Ishikawa (cell line): ENCODE data around the gene AFAP1L1.
A peak's percentile ranks its signal among the peaks of the same experiment; 100 is the strongest.

Experiments
- CEBPB ChIP-seq: IDR thresholded peaks from 2 replicates; pipeline ENCODE4 v1.6.1; 2012
- CREB1 ChIP-seq: IDR thresholded peaks from 2 replicates; pipeline ENCODE4 v1.6.1; 2012; ENCODE audit warnings: low read depth
- EGR1 ChIP-seq: IDR thresholded peaks from 2 replicates; pipeline ENCODE4 v1.6.1; 2012
- EP300 ChIP-seq: IDR thresholded peaks from 2 replicates; pipeline ENCODE4 v1.6.1; 2012; ENCODE audit warnings: borderline replicate concordance
- FOXM1 ChIP-seq: IDR thresholded peaks from 2 replicates; pipeline ENCODE4 v1.6.1; 2012; ENCODE audit warnings: low read depth, borderline replicate concordance
- MAX ChIP-seq: IDR thresholded peaks from 2 replicates; pipeline ENCODE4 v1.6.1; 2012
- NFIC ChIP-seq: IDR thresholded peaks from 2 replicates; pipeline ENCODE4 v1.6.1; 2012
- RAD21 ChIP-seq: IDR thresholded peaks from 2 replicates; pipeline ENCODE4 v1.6.1; 2012; ENCODE audit warnings: low read depth
- REST ChIP-seq: IDR thresholded peaks from 2 replicates; pipeline ENCODE4 v1.6.1; 2012; ENCODE audit warnings: low read depth, mild to moderate bottlenecking
- TAF1 ChIP-seq: IDR thresholded peaks from 2 replicates; pipeline ENCODE4 v1.6.1; 2012; ENCODE audit warnings: low read depth, mild to moderate bottlenecking
- TCF12 ChIP-seq: IDR thresholded peaks from 2 replicates; pipeline ENCODE4 v1.6.1; 2012; ENCODE audit warnings: low read depth
- TEAD4 ChIP-seq: IDR thresholded peaks from 2 replicates; pipeline ENCODE4 v1.6.1; 2012
- USF1 ChIP-seq: IDR thresholded peaks from 2 replicates; pipeline ENCODE4 v1.6.1; 2012
- YY1 ChIP-seq: IDR thresholded peaks from 2 replicates; pipeline ENCODE4 v1.6.1; 2012; ENCODE audit warnings: low read depth
- ZBTB7A ChIP-seq: IDR thresholded peaks from 2 replicates; pipeline ENCODE4 v1.6.1; 2012; ENCODE audit warnings: low read depth

Gene AFAP1L1

GRCh38 chr5:149338364-149338763 lies 66.7 kb downstream of the AFAP1L1 start:
- TF ChIP-seq FOXM1 (no peak), YY1 (no peak), TCF12 (no peak), TEAD4 (no peak), USF1 (no peak)

DNA sequence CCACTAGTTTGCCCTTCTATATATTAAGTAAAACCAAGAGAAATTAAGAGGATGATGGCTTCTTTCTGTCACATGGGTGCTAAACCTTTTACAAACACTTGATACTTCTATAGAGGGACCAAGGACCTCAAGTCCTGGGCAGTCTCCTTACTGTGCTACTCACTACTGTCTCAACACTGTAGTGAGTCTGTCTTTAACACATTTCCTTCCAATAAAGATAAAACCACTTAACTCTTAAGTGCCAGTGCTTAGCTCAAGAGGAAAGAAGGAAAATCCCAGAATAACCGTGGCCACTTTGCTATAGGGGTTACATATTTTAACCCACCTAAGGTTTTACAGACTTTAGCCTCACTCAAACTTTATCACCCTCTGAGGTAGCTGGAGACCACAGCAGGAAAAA lies 69.3 kb downstream of the AFAP1L1 start:
- no peak for TF ChIP-seq FOXM1
- no peak for TF ChIP-seq CREB1
- TF ChIP-seq ZBTB7A, result no peak
- no peak for TF ChIP-seq MAX
- TF ChIP-seq TAF1, result no peak
- TF ChIP-seq RAD21, result no peak
- TF ChIP-seq TEAD4, result no peak
- no peak for TF ChIP-seq REST
- no peak for TF ChIP-seq CEBPB
- TF ChIP-seq EP300, result no peak
- no peak for TF ChIP-seq EGR1
- TF ChIP-seq TCF12, result no peak
- TF ChIP-seq YY1, result no peak

DNA sequence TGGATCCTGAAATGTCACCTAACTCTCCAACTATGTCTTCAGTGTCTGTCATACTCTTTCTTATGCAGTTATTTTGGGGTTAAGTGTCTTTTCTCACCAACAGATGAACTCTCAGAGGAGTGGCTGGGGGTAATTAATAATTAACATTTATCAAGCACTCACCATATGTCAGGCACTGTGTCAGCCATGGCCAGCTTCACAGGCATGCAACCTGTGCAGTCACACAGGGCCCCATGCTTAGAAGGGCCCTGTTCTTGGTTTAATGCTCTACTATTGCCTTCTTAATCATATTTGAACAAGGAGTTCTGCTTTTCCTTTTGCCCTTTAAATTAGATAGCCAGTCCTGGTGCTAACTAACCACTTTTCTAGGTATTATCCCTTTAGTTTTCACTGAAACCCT lies 70.2 kb downstream of the AFAP1L1 start:
- TF ChIP-seq CEBPB (no peak), EGR1 (no peak), EP300 (no peak), TAF1 (no peak), FOXM1 (no peak)

DNA sequence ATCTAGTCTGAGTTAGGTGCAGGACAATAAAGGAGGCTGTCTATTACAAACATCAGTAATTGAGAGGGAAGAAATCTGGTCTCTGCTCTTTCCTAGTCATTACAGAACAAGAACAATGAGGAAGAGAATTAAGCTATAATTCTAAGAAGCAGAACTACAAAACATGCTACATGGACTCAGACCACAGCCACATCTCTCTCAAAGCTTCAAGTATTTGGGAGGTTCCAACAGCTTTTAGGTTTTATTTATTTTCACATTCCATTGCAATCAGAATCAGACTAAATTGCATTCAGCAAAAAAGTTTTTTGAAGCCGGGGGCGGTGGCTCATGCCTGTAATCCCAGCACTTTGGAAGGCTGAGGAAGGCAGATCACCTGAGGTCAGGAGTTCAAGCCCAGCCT lies 72.5 kb downstream of the AFAP1L1 start:
- TF ChIP-seq TAF1 (no peak), TCF12 (no peak), REST (no peak), NFIC (no peak), CREB1 (no peak), USF1 (no peak), EP300 (no peak), RAD21 (no peak), CEBPB (no peak), YY1 (no peak), FOXM1 (no peak), ZBTB7A (no peak), MAX (no peak)

GRCh38 chr5:149345147-149345891 lies 73.7 kb downstream of the AFAP1L1 start, which contains the start of gene GRPEL2:
GRPEL2 (plus strand) TSS chr5:149345499; CDS start chr5:149345540, 41 bp downstream.
- TF ChIP-seq TCF12 (peak; percentile 57; the same call in 1 of the 2 replicates), FOXM1 (peak; percentile 4; the same call in 1 of the 2 replicates), RAD21 (no peak), CREB1 (0 out of 2 replicates have a peak, but pooled peaks have one; percentile 12), TEAD4 (0 out of 2 replicates have a peak, but pooled peaks have one; percentile 8), USF1 (peak; percentile 51), MAX (peak; percentile 88), EP300 (no peak), REST (0 out of 2 replicates have a peak, but pooled peaks have one; percentile 11), YY1 (peak; percentile 92), NFIC (no peak), CEBPB (no peak; the same call in 1 of the 2 replicates), TAF1 (peak; percentile 69), ZBTB7A (no peak), EGR1 (0 out of 2 replicates have a peak, but pooled peaks have one; percentile 20)
